ENCODE data around the gene LIN37.

GRCh38 chr19:35785339-35785627 is 36.9 kb downstream of the LIN37 start:
- TF ChIP-seq NR2C2 (CRISPR knock-in tag; IDR thresholded peaks at IDR 0.05), result no peak
- no peak for TF ChIP-seq CTCF (IDR thresholded peaks at IDR 0.05)
- no peak for TF ChIP-seq NR1H2 (CRISPR knock-in tag; IDR thresholded peaks at IDR 0.05)
